CD4-positive, alpha-beta T cell (primary cell): ENCODE results near the gene IRS1. TPM values are rescaled to one million over a fixed set of nuclear protein-coding genes. Genes with fewer than 3 reads are reported as not detected.
A peak's percentile ranks its signal among the peaks of the same experiment; 100 is the strongest.

Source experiments
- ATAC-seq: fragments of 200-7000 bp; cut with Tn5 transposase; one replicate; pipeline ENCODE4 v1.10.0; 2022; ENCODE audit warnings: mild to moderate bottlenecking; ENCODE audit not compliant: poor library complexity
- CTCF ChIA-PET: fragments of 350-600 bp; sonication (Branson Sonifier 250); formaldehyde crosslinking; loops from one replicate; lab custom pipeline; 2021; ENCODE audit warnings: antibody characterized with exemption, inconsistent platforms; lab: Charles Lee
- POLR2A ChIA-PET: fragments of 350-600 bp; sonication (Branson Sonifier 250); formaldehyde crosslinking; loops from one replicate; lab custom pipeline; 2021; ENCODE audit warnings: antibody characterized with exemption, inconsistent platforms; lab: Charles Lee
- DNase-seq, 14 experiments: peaks; one replicate each; pipeline ENCODE4 v3.0.0-alpha.2; 2013 to 2020; ENCODE audit warnings: mixed read lengths in 2 of 14
- H3K27ac ChIP-seq, 2 donors: one replicate each; pipeline versions ENCODE4 v1.5.1 to v1.7.0; 2013; ENCODE audit warnings: low read length in 2 of 2, low read depth in 1 of 2, mild to moderate bottlenecking in 1 of 2
- H3K27me3 ChIP-seq, 2 experiments: 1 replicate in 1 of 2; 2 replicates in 1 of 2; pipeline versions ENCODE4 v1.6.1 to v1.7.0; 2013; ENCODE audit warnings: low read length in 2 of 2, control low read depth in 1 of 2, mild to moderate bottlenecking in 1 of 2, moderate library complexity in 1 of 2; ENCODE audit not compliant: insufficient read depth in 2 of 2, control insufficient read depth in 1 of 2
- H3K36me3 ChIP-seq: one replicate; pipeline ENCODE4 v1.6.1; 2013; ENCODE audit warnings: low read length, control low read depth; ENCODE audit not compliant: insufficient read depth
- H3K4me1 ChIP-seq: one replicate; pipeline ENCODE4 v1.6.1; 2013; ENCODE audit warnings: low read length, control low read depth; ENCODE audit not compliant: insufficient read depth
- H3K4me3 ChIP-seq: one replicate; pipeline ENCODE4 v1.5.1; 2013; ENCODE audit warnings: mild to moderate bottlenecking, low read length, moderate library complexity
- H3K9me3 ChIP-seq, 2 experiments: 1 replicate in 1 of 2; 2 replicates in 1 of 2; pipeline versions ENCODE4 v1.6.1 to v1.7.0; 2013; ENCODE audit warnings: low read length in 2 of 2, mild to moderate bottlenecking in 2 of 2, control low read depth in 1 of 2, moderate library complexity in 1 of 2; ENCODE audit not compliant: control insufficient read depth in 1 of 2, insufficient read depth in 1 of 2
- H3K27ac Mint-ChIP-seq: one replicate; pipeline ENCODE4 v1.8.0; 2020; ENCODE audit warnings: mixed read lengths
- H3K27me3 Mint-ChIP-seq: one replicate; pipeline ENCODE4 v1.8.0; 2021; ENCODE audit warnings: mixed read lengths
- H3K36me3 Mint-ChIP-seq: one replicate; pipeline ENCODE4 v1.8.0; 2021; ENCODE audit warnings: low read depth, mixed read lengths
- H3K4me1 Mint-ChIP-seq: one replicate; pipeline ENCODE4 v1.8.0; 2021; ENCODE audit warnings: low read depth, mixed read lengths
- H3K4me3 Mint-ChIP-seq: one replicate; pipeline ENCODE4 v1.8.0; 2020; ENCODE audit warnings: mild to moderate bottlenecking, mixed read lengths
- H3K9me3 Mint-ChIP-seq: one replicate; pipeline ENCODE4 v1.8.0; 2020; ENCODE audit warnings: mixed read lengths
- CTCF ChIP-seq: fragments of 200-600 bp; IDR thresholded peaks from one replicate; pipeline ENCODE4 v1.8.0; 2022; ENCODE audit warnings: antibody characterized with exemption, mild to moderate bottlenecking
- intact Hi-C, 2 experiments: fragments of 100-400 bp; cut with DNase I in 1 of 2; cut with micrococcal nuclease in 1 of 2; formaldehyde crosslinking; loops; one replicate each; pipeline versions ENCODE4 v1.15.1 to v1.9.0; 2023 to 2025; cut with DNase I, micrococcal nuclease
- polyA plus RNA-seq, 2 donors: library from polyadenylated mRNA; unstranded; fragments of 120-200 nt; gene quantifications; one replicate each; pipeline ENCODE4 v1.2.1, GENCODE V29; 2013
- total RNA-seq, 174 experiments: library from RNA in 2 of 174; stranded (reverse) in 2 of 174; gene quantifications; one replicate each; pipeline ENCODE4 v1.2.3 and lab custom pipeline; 2021 to 2026

Gene IRS1
- total RNA-seq (1 to 10 TPM; 2.9 TPM), total RNA-seq (lab: John Stamatoyannopoulos, UW) (4.3 to 56.9 (median 11.7) reads per million in 172 experiments)
- polyA plus RNA-seq (2013, experiment 1 of 2) = 1.1 TPM
- polyA plus RNA-seq (2013, experiment 2 of 2) = 4.0 TPM

- H3K27ac ChIP-seq = peak within 1 kb of the TSS in 1 of 2 donors; percentile 40
- H3K9me3 ChIP-seq = peaks cover 0 to 5% of the 10 kb centered on the region in 2 experiments
- peak within 1 kb of the TSS; percentile 71 for H3K27ac Mint-ChIP-seq
- ChIA-PET CTCF (interaction anchor here (0.8 to 2.9 kb wide), 14 partner anchors 9 to 910 kb away, joined by 3 to 10 read pairs (median 4); partner anchors contain the start of gene RHBDD1), POLR2A (interaction anchor here (0.8 to 3.9 kb wide), 6 partner anchors 9 to 583 kb away, joined by 3 to 38 read pairs (median 12); partner anchors contain the start of gene RHBDD1)
- H3K27me3 Mint-ChIP-seq = peaks cover 6% of the 10 kb centered on the region
- intact Hi-C loops = loop anchor here in 1 of 2 experiments (10.0 kb wide), 2 partner anchors 525 to 1515 kb away; partner anchors contain the start of gene MFF
- peaks cover 56% of the 10 kb centered on the region for H3K4me1 ChIP-seq
- no peaks in the 10 kb centered on the region for H3K36me3 ChIP-seq
- ATAC-seq = peak; percentile 66
- peaks cover 24% of the 10 kb centered on the region for H3K4me1 Mint-ChIP-seq
- H3K9me3 Mint-ChIP-seq = no peaks in the 10 kb centered on the region
- TF ChIP-seq CTCF = no peak
- peaks cover 0 to 10% of the 10 kb centered on the region in 2 experiments for H3K27me3 ChIP-seq
- DNase-seq = peak; percentile 34 to 86 (median 54)
- H3K36me3 Mint-ChIP-seq = no peaks in the 10 kb centered on the region
- peak within 1 kb of the TSS; percentile 92 for H3K4me3 Mint-ChIP-seq
- H3K4me3 ChIP-seq = peak within 1 kb of the TSS; percentile 74
These were observed at the start of gene IRS1 for GRCh38 chr2:226799211-226799975. Gene IRS1 (minus strand): TSS chr2:226799820. CDS start chr2:226798738, 1,082 bp downstream.

GRCh38 chr2:226849349-226849748 lies 49.7 kb upstream of the IRS1 start:
- H3K4me1 Mint-ChIP-seq = peaks cover 16% of the 10 kb centered on the region
- TF ChIP-seq CTCF = no peak
- POLR2A ChIA-PET = no interaction called here
- no peak overlapping the region for H3K27ac ChIP-seq
- CTCF ChIA-PET = interaction anchor here (1.5 kb wide), 1 partner anchor 14 kb away, joined by 4 read pairs; the partner anchor contains the start of gene RHBDD1
- H3K36me3 Mint-ChIP-seq = peaks cover 4% of the 10 kb centered on the region
- no peak overlapping the region for H3K4me3 Mint-ChIP-seq
- DNase-seq (no peak), ATAC-seq (no peak)
- no peaks in the 10 kb centered on the region for H3K9me3 Mint-ChIP-seq
- no peaks in the 10 kb centered on the region for H3K9me3 ChIP-seq
- no peaks in the 10 kb centered on the region for H3K4me1 ChIP-seq
- no peaks in the 10 kb centered on the region for H3K36me3 ChIP-seq
- H3K27me3 Mint-ChIP-seq = no peaks in the 10 kb centered on the region
- no peak overlapping the region for H3K27ac Mint-ChIP-seq
- no peak overlapping the region for H3K4me3 ChIP-seq
- intact Hi-C loops = no loop called here
- H3K27me3 ChIP-seq = no peaks in the 10 kb centered on the region

GRCh38 chr2:226847511-226847910 lies 47.9 kb upstream of the IRS1 start:
- POLR2A ChIA-PET = interaction anchor here (2.3 kb wide), 1 partner anchor 12 kb away, joined by 8 read pairs; the partner anchor contains the start of gene RHBDD1
- Mint-ChIP-seq H3K36me3 (peaks cover 4% of the 10 kb centered on the region), H3K27ac (no peak overlapping the region), H3K4me3 (no peak overlapping the region), H3K4me1 (peaks cover 35% of the 10 kb centered on the region), H3K27me3 (no peaks in the 10 kb centered on the region), H3K9me3 (no peaks in the 10 kb centered on the region)
- Histone ChIP-seq H3K9me3 (no peaks in the 10 kb centered on the region), H3K4me1 (no peaks in the 10 kb centered on the region), H3K4me3 (no peak overlapping the region), H3K27me3 (no peaks in the 10 kb centered on the region), H3K36me3 (no peaks in the 10 kb centered on the region), H3K27ac (no peak overlapping the region)
- ATAC-seq (no peak), DNase-seq (no peak)
- intact Hi-C loops = no loop called here
- CTCF ChIA-PET = no interaction called here
- TF ChIP-seq CTCF = no peak
